Upper lobe of right lung (tissue), 1 donor: ENCODE results near the gene DCST2. TPM values are rescaled to one million over a fixed set of nuclear protein-coding genes. Genes with fewer than 3 reads are reported as not detected.

Experiments
- ATAC-seq: fragments of 200-7000 bp; cut with Tn5 transposase; one replicate; pipeline ENCODE4 v1.9.1; 2020; ENCODE audit warnings: mild to moderate bottlenecking, moderate library complexity
- DNase-seq: peaks from one replicate; pipeline ENCODE4 v3.0.0-alpha.2; 2020
- H3K27ac ChIP-seq: fragments of 200-600 bp; one replicate; pipeline ENCODE4 v1.8.0; 2022
- H3K27me3 ChIP-seq: fragments of 200-600 bp; one replicate; pipeline ENCODE4 v1.8.0; 2022; ENCODE audit warnings: mild to moderate bottlenecking
- H3K36me3 ChIP-seq: fragments of 200-600 bp; one replicate; pipeline ENCODE4 v1.8.0; 2022
- H3K4me1 ChIP-seq: fragments of 200-600 bp; one replicate; pipeline ENCODE4 v1.8.0; 2022
- H3K4me3 ChIP-seq: fragments of 200-600 bp; one replicate; pipeline ENCODE4 v1.8.0; 2022; ENCODE audit warnings: mild to moderate bottlenecking
- H3K9me3 ChIP-seq: fragments of 200-600 bp; one replicate; pipeline ENCODE4 v1.8.0; 2022
- intact Hi-C: fragments of 100-400 bp; cut with DNase I; formaldehyde crosslinking; loops from one replicate; pipeline ENCODE4 v1.11.0; 2022
- total RNA-seq: library from RNA; stranded (reverse); fragmentation: NEBNext Ultra II Directional; extraction: Animal tissue kit (Norgen Biotek cat#: 25700); gene quantifications from one replicate; pipeline ENCODE4 v1.2.1, GENCODE V29; 2021
- TF ChIP-seq, protein P1 (sequence below): fragments of 200-600 bp; IDR thresholded peaks from one replicate; pipeline ENCODE4 v1.8.0; 2022; ENCODE audit warnings: antibody characterized with exemption
- donor health status: DM: no; HTN: yes; CAD: no; lungs with severe emphysema.

DCST2 gene
- total RNA-seq, 1 donor from 2014 or later: 1.5 TPM

DNA sequence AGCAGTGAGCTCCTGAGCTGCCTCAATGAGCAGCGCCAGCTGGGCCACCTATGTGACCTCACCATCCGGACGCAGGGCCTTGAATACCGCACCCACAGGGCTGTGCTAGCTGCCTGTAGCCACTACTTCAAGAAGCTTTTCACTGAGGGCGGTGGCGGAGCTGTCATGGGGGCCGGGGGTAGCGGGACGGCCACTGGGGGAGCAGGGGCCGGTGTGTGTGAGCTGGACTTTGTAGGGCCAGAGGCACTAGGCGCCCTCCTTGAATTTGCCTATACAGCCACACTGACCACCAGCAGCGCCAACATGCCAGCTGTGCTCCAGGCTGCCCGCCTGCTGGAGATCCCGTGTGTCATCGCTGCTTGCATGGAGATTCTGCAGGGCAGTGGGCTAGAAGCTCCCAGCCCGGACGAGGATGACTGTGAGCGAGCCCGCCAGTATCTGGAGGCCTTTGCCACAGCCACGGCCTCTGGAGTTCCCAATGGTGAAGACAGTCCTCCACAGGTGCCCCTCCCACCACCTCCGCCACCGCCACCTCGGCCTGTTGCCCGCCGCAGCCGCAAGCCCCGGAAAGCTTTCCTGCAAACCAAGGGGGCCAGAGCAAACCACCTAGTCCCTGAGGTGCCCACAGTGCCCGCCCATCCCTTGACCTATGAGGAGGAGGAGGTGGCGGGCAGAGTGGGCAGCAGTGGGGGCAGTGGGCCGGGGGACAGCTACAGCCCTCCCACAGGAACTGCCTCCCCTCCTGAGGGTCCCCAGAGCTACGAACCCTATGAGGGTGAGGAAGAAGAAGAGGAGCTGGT is 18.7 kb downstream of the DCST2 start:
- intact Hi-C loops: no loop called here
- Histone ChIP-seq H3K4me1 (peaks cover 64% of the 10 kb centered on the region), H3K4me3 (no peak overlapping the region), H3K27me3 (no peaks in the 10 kb centered on the region), H3K9me3 (no peaks in the 10 kb centered on the region), H3K36me3 (peaks cover 28% of the 10 kb centered on the region), H3K27ac (no peak overlapping the region)
- TF ChIP-seq, protein P1, sequence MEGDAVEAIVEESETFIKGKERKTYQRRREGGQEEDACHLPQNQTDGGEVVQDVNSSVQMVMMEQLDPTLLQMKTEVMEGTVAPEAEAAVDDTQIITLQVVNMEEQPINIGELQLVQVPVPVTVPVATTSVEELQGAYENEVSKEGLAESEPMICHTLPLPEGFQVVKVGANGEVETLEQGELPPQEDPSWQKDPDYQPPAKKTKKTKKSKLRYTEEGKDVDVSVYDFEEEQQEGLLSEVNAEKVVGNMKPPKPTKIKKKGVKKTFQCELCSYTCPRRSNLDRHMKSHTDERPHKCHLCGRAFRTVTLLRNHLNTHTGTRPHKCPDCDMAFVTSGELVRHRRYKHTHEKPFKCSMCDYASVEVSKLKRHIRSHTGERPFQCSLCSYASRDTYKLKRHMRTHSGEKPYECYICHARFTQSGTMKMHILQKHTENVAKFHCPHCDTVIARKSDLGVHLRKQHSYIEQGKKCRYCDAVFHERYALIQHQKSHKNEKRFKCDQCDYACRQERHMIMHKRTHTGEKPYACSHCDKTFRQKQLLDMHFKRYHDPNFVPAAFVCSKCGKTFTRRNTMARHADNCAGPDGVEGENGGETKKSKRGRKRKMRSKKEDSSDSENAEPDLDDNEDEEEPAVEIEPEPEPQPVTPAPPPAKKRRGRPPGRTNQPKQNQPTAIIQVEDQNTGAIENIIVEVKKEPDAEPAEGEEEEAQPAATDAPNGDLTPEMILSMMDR: no peak
- ATAC-seq (no peak), DNase-seq (no peak)

DNA sequence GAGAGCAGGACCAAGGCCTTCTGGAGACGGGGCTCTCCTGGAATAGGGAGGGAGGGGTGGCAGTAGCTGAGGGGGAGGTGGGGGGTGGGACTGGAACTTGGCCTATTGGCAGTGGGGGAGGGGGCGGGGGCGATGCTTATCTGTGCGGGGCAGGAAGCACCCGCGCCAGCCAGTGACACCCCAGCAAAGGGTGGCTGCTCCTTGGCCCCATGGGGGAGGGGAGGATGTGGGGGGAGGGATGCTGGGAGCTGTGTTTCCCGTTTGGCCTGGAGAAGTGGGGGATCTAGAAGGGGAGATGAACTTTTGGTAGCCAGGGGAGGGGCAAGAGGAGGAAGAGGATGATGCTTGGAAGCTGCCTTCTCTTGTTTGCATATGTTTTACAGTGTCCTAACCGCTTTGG is 19.9 kb downstream of the DCST2 start:
- Histone ChIP-seq H3K4me3 (no peak overlapping the region), H3K27ac (no peak overlapping the region), H3K4me1 (peaks cover 65% of the 10 kb centered on the region), H3K9me3 (no peaks in the 10 kb centered on the region), H3K36me3 (peaks cover 28% of the 10 kb centered on the region), H3K27me3 (no peaks in the 10 kb centered on the region)
- DNase-seq (no peak), ATAC-seq (no peak)
- intact Hi-C loops: no loop called here
- TF ChIP-seq, protein P1: no peak

DNA sequence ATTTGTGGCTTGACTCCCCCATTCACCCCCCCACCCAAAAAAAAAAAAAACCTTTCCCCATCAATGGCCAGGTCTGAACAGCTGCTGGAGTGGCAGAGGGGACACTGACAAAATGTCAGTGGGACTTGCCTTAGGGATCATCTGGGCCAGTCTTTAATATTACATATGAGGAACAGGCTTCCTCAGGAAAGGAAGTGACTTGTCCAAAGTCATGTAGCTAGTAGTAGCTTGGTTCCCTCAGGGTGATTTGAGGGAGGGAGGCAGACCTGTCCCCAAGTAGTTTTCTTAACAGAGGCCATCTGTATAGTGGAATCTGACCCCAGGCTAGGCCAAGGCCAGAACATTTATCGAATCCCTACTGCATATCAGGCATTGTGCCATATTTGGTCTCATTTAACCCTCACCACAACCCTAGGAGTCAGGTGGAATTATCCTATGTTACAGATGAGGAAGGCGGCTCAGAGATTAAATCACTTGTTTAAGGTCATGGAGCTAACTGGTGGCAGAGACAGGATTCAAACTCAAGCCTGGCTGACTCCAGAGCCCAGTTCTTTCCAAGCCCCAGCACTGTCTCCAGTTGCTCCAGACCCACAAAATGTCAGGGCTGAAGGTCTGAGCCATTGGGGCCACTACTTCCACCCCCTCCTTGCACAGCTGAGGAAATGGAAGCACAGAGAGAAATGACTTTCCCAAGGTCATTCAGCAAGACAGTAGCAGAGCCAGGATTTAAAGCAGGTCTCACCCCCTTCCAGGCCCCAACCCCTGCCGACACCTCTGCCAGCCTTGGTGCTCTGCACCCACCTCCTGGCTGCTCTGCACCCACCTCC is 20.6 kb downstream of the DCST2 start:
- ATAC-seq (no peak), DNase-seq (no peak)
- no peaks in the 10 kb centered on the region for H3K27me3 ChIP-seq
- H3K4me1 ChIP-seq: peaks cover 65% of the 10 kb centered on the region
- peak overlapping the region; percentile 30 for H3K27ac ChIP-seq
- H3K9me3 ChIP-seq: no peaks in the 10 kb centered on the region
- H3K36me3 ChIP-seq: peaks cover 28% of the 10 kb centered on the region
- TF ChIP-seq, protein P1: no peak
- intact Hi-C loops: no loop called here
- no peak overlapping the region for H3K4me3 ChIP-seq

DNA sequence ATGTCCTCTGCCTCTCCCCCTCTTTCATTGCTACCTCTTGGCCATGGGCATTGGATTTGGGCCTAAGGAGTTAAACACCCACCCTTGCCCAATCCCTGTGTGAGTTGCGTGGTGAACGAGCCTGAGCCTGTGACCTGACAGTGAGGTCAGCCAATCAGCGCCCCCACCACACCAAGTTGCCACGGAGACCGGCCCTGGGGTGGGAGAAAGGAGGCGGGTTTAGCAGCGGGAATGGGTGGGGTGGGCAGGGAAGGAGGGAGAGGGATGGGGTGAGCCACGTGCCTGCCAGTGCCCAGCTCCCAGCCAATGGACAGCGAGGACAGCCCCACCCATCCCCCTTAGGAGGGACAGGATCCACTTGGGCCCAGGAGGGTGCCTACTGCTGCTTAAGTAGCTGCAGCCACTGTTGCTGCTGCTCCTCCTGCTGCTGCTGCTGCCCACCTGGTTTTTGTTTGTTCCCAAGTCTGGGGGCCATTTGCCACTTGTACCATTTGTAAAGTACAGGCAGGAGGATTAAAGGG is 21.5 kb downstream of the DCST2 start:
- Histone ChIP-seq H3K9me3 (no peaks in the 10 kb centered on the region), H3K27ac (peak overlapping the region; percentile 66), H3K27me3 (no peaks in the 10 kb centered on the region), H3K4me3 (no peak overlapping the region), H3K36me3 (peaks cover 28% of the 10 kb centered on the region), H3K4me1 (peaks cover 65% of the 10 kb centered on the region)
- DNase-seq: peak; percentile 89
- ATAC-seq: peak; percentile 73
- TF ChIP-seq, protein P1: no peak
- intact Hi-C loops: no loop called here

DNA sequence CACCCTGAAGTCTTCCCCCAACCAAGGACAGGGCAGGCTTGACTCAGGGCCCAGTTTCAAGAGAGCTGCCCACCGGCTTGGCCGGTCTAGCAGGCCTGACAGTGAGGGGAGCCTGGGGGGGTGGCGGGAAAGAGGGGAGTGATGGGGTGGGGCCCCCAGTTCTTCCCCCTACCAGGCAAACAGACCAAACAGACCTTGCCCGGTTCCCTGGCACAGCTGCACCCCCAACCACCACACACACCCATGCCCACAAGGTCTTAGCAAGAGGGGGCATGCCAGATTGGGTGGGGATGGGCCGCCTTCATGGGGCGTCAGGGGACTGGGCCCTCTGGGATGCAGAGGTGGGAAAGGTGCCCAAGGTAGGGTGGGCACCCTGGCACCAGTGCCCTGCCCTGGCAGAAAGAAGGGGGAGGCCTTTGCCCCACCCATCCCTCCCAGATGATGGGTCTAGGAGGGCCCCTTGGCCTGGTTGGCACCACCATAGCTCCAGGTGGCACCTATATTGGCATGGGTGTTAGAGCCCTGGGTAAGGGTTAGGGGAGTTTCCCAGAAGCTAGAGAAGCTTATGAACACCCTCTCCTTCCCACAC is 22.1 kb downstream of the DCST2 start:
- Histone ChIP-seq H3K27me3 (no peaks in the 10 kb centered on the region), H3K9me3 (no peaks in the 10 kb centered on the region), H3K27ac (peak overlapping the region; percentile 66), H3K36me3 (peaks cover 26% of the 10 kb centered on the region), H3K4me3 (no peak overlapping the region), H3K4me1 (peaks cover 65% of the 10 kb centered on the region)
- TF ChIP-seq, protein P1: no peak
- no peak for ATAC-seq
- intact Hi-C loops: no loop called here
- DNase-seq: no peak
